SK-N-SH treated with all-trans-retinoic acid at 6 μM for 48 hours (cell line): Measurements from ENCODE around the gene CCM2L.

ENCODE experiments used
- ATAC-seq: fragments of 200-7000 bp; cut with Tn5 transposase; 3 replicates; pipeline ENCODE4 v1.9.1; 2020; ENCODE audit warnings: mild to moderate bottlenecking, moderate library complexity
- ARNTL ChIP-seq: fragments of 450-650 bp; formaldehyde crosslinking; IDR thresholded peaks from 2 replicates; pipeline ENCODE4 v1.5.0; 2020; ENCODE audit warnings: low read depth, mild to moderate bottlenecking, moderate library complexity, borderline replicate concordance
- CSDC2 ChIP-seq: fragments of 250-450 bp; sonication (Bioruptor Pico); IDR thresholded peaks from 2 replicates; pipeline ENCODE4 v1.5.0; 2020; ENCODE audit warnings: mild to moderate bottlenecking, moderate library complexity
- CSRNP3 ChIP-seq: fragments of 250-450 bp; sonication (Bioruptor Pico); IDR thresholded peaks from 2 replicates; pipeline ENCODE4 v1.5.1; 2021; ENCODE audit warnings: mild to moderate bottlenecking, moderate library complexity
- ESRRG ChIP-seq: fragments of 250-450 bp; sonication (Bioruptor Pico); IDR thresholded peaks from 2 replicates; pipeline ENCODE4 v1.6.1; 2021; ENCODE audit warnings: mild to moderate bottlenecking
- GLIS3 ChIP-seq: fragments of 250-450 bp; sonication (Bioruptor Pico); IDR thresholded peaks from 2 replicates; pipeline ENCODE4 v1.5.0; 2020; ENCODE audit warnings: mild to moderate bottlenecking, moderate library complexity
- ISL1 ChIP-seq: fragments of 250-450 bp; sonication (Bioruptor Pico); IDR thresholded peaks from 2 replicates; pipeline ENCODE4 v2.1.2; 2022; ENCODE audit warnings: mild to moderate bottlenecking, moderate library complexity
- OSR1 ChIP-seq: fragments of 250-450 bp; sonication (Bioruptor Pico); IDR thresholded peaks from 2 replicates; pipeline ENCODE4 v1.8.0; 2022; ENCODE audit warnings: moderate library complexity, mild to moderate bottlenecking, inconsistent platforms
- PATZ1 ChIP-seq: fragments of 250-450 bp; sonication (Bioruptor Pico); IDR thresholded peaks from 2 replicates; pipeline ENCODE4 v1.8.0; 2020; ENCODE audit warnings: mild to moderate bottlenecking, moderate library complexity, borderline replicate concordance
- PPARA ChIP-seq: fragments of 250-450 bp; sonication (Bioruptor Pico); IDR thresholded peaks from 2 replicates; pipeline ENCODE4 v1.5.0; 2020; ENCODE audit warnings: mild to moderate bottlenecking, borderline replicate concordance
- RARB ChIP-seq: fragments of 250-450 bp; sonication (Bioruptor Pico); IDR thresholded peaks from 2 replicates; pipeline ENCODE4 v1.8.0; 2021; ENCODE audit warnings: mild to moderate bottlenecking, moderate library complexity
- SNAI2 ChIP-seq: fragments of 250-450 bp; sonication (Bioruptor Pico); IDR thresholded peaks from 2 replicates; pipeline ENCODE4 v1.5.0; 2020; ENCODE audit warnings: mild to moderate bottlenecking, moderate library complexity
- TCF4 ChIP-seq: fragments of 250-450 bp; sonication (Bioruptor Pico); IDR thresholded peaks from 2 replicates; pipeline ENCODE4 v1.8.0; 2021; ENCODE audit warnings: mild to moderate bottlenecking, moderate library complexity, borderline replicate concordance
- TOX ChIP-seq: fragments of 250-450 bp; sonication (Bioruptor Pico); IDR thresholded peaks from 2 replicates; pipeline ENCODE4 v1.8.0; 2021; ENCODE audit warnings: mild to moderate bottlenecking, moderate library complexity, borderline replicate concordance
- TSHZ2 ChIP-seq: fragments of 250-450 bp; sonication (Bioruptor Pico); IDR thresholded peaks from 2 replicates; pipeline ENCODE4 v1.5.0; 2020; ENCODE audit warnings: mild to moderate bottlenecking, moderate library complexity
- ZC3H10 ChIP-seq: fragments of 250-450 bp; sonication (Bioruptor Pico); IDR thresholded peaks from 2 replicates; pipeline ENCODE4 v1.5.1; 2021; ENCODE audit warnings: mild to moderate bottlenecking, moderate library complexity
- ZFP30 ChIP-seq: fragments of 450-650 bp; formaldehyde crosslinking; IDR thresholded peaks from 2 replicates; pipeline ENCODE4 v1.5.0; 2022; ENCODE audit warnings: mild to moderate bottlenecking, moderate library complexity
- ZNF565 ChIP-seq: fragments of 450-650 bp; formaldehyde crosslinking; conservative IDR thresholded peaks from 2 replicates; pipeline ENCODE4 v1.5.0; 2020; ENCODE audit warnings: low read depth, mild to moderate bottlenecking, moderate library complexity
- ZNF70 ChIP-seq: fragments of 450-650 bp; formaldehyde crosslinking; IDR thresholded peaks from 2 replicates; pipeline ENCODE4 v1.5.0; 2020; ENCODE audit warnings: mild to moderate bottlenecking, moderate library complexity
- ZNF8 ChIP-seq: fragments of 450-650 bp; formaldehyde crosslinking; IDR thresholded peaks from 2 replicates; pipeline ENCODE4 v1.5.0; 2020; ENCODE audit warnings: mild to moderate bottlenecking, moderate library complexity
- TF ChIP-seq, protein P1 (sequence below): fragments of 250-450 bp; sonication (Bioruptor Pico); IDR thresholded peaks from 2 replicates; pipeline ENCODE4 v1.5.1; 2020; ENCODE audit warnings: low read depth, mild to moderate bottlenecking, moderate library complexity
- TF ChIP-seq, protein P2 (sequence below): fragments of 250-450 bp; sonication (Bioruptor Pico); IDR thresholded peaks from 2 replicates; pipeline ENCODE4 v1.8.0; 2021; ENCODE audit warnings: low read depth, mild to moderate bottlenecking, moderate library complexity, borderline replicate concordance

The CCM2L gene

DNA sequence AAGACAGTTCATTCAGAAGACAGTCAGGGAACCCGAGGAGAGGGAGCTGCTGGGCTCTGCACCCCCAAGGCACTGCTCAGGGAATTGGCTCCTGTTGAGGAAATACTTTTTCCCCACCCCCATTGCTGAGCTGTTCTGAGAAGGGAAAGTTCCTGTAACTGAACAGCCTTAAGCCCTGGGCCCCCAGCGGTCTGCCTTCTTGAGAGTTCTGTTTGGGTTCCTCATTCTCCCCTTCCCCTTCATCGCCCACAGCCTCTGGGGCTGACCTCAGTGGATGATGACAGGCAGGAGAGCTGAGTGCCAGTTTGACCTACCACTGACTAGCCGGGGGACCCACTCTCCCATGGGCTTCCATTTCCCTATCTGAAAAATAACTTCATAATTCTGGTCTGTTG lies 52.5 kb downstream of the CCM2L start:
- TF ChIP-seq ESRRG, result no peak
- no peak for ATAC-seq

GRCh38 chr20:32063695-32064094 lies 53.5 kb downstream of the CCM2L start:
- ATAC-seq, result no peak
- no peak for TF ChIP-seq ISL1 (CRISPR knock-in tag)
- no peak for TF ChIP-seq ZFP30 (CRISPR knock-in tag)
- TF ChIP-seq SNAI2 (CRISPR knock-in tag), result no peak

DNA sequence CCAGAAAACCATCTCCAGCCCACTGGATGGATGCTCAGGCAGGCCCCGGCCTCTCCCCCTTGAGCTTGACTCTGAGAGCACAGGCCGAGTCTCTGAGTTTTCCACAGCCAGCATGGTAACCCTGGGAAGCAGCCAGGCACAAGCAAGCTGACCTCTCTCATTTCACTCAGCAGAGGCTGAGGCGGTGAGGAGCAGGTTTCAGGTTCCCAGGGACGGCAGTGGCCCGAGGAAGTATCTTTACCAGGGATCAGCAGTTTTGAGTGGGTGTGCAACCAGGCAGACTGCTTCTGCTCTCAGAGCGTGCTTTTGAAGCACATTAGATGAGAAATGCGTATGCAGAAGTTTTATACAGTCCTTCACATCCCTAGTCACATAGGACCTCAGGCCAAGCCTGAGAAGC lies 54.4 kb downstream of the CCM2L start:
- TF ChIP-seq OSR1 (CRISPR knock-in tag) (no peak), TCF4 (CRISPR knock-in tag) (no peak), CSRNP3 (CRISPR knock-in tag) (no peak), ZNF8 (no peak), RARB (CRISPR knock-in tag) (no peak), PPARA (CRISPR knock-in tag) (no peak), CSDC2 (no peak), SNAI2 (CRISPR knock-in tag) (no peak), TSHZ2 (CRISPR knock-in tag) (no peak), PATZ1 (no peak), ISL1 (CRISPR knock-in tag) (no peak), ARNTL (CRISPR knock-in tag) (no peak), GLIS3 (CRISPR knock-in tag) (no peak), ESRRG (no peak), ZC3H10 (CRISPR knock-in tag) (no peak), TOX (CRISPR knock-in tag) (no peak), ZNF70 (CRISPR knock-in tag) (no peak), ZNF565 (CRISPR knock-in tag) (no peak)
- TF ChIP-seq, protein P1, sequence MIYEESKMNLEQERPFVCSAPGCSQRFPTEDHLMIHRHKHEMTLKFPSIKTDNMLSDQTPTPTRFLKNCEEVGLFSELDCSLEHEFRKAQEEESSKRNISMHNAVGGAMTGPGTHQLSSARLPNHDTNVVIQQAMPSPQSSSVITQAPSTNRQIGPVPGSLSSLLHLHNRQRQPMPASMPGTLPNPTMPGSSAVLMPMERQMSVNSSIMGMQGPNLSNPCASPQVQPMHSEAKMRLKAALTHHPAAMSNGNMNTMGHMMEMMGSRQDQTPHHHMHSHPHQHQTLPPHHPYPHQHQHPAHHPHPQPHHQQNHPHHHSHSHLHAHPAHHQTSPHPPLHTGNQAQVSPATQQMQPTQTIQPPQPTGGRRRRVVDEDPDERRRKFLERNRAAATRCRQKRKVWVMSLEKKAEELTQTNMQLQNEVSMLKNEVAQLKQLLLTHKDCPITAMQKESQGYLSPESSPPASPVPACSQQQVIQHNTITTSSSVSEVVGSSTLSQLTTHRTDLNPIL (CRISPR knock-in tag), result no peak
- TF ChIP-seq, protein P2, sequence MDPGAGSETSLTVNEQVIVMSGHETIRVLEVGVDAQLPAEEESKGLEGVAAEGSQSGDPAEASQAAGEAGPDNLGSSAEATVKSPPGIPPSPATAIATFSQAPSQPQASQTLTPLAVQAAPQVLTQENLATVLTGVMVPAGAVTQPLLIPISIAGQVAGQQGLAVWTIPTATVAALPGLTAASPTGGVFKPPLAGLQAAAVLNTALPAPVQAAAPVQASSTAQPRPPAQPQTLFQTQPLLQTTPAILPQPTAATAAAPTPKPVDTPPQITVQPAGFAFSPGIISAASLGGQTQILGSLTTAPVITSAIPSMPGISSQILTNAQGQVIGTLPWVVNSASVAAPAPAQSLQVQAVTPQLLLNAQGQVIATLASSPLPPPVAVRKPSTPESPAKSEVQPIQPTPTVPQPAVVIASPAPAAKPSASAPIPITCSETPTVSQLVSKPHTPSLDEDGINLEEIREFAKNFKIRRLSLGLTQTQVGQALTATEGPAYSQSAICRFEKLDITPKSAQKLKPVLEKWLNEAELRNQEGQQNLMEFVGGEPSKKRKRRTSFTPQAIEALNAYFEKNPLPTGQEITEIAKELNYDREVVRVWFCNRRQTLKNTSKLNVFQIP (CRISPR knock-in tag), result no peak
- no peak for ATAC-seq

DNA sequence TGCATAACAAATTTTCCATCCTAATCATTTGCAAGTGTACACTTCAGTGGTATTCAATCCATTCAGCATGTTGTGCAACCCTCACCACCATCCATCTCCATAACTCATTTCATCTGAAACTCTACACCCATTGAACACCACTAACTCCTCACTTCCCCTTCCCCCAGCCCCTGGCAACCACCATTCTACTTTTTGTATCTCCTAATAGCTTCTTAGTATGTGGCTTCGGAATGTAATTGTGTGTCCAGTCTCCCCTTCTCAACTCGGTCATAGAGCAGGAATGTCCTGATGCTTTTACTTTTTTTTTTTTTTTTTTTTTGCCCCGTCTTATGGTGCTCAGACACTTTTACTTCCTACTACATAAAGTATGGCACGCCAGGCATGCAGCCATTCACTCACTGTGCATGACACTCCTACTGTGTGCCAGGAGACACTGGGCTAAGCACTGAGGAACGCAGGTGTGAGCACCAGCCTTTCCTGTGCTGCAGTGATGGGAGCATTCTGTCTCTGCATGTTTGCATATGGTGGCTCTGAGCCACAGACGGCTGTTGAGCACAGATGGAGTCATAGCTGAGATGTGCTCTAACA lies 57.1 kb downstream of the CCM2L start:
- peak; percentile 88 for ATAC-seq
- TF ChIP-seq ZNF70 (CRISPR knock-in tag) (no peak), ISL1 (CRISPR knock-in tag) (peak; percentile 20; the same call in 1 of the 2 replicates)
